Kidney glomerular epithelial cell (primary cell): ENCODE measurements around the gene MYBPC1.

Experiments
- DNase-seq: peaks from one replicate; lab custom pipeline; 2025; lab: John Stamatoyannopoulos, UW

Gene MYBPC1

DNA sequence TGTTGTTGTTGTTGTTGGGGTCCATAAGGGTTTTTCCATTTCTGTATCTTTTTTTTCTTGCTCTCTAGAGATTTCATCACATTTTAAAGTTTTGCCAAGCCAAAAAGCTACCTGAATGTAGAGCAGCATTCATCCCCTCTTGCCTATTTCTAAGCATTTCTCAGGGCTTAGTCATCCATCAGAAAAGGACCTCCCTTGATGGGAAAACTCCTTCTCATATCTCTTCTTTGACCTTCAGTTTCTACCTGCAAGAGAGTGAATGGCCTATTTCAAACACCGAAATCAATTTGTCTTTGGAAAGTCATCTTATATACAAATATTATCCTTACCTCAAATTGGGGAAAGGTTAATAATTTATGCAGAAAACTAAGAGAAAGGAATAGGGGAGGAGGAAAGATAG is 4.5 kb downstream of the MYBPC1 start:
- DNase-seq = no peak

DNA sequence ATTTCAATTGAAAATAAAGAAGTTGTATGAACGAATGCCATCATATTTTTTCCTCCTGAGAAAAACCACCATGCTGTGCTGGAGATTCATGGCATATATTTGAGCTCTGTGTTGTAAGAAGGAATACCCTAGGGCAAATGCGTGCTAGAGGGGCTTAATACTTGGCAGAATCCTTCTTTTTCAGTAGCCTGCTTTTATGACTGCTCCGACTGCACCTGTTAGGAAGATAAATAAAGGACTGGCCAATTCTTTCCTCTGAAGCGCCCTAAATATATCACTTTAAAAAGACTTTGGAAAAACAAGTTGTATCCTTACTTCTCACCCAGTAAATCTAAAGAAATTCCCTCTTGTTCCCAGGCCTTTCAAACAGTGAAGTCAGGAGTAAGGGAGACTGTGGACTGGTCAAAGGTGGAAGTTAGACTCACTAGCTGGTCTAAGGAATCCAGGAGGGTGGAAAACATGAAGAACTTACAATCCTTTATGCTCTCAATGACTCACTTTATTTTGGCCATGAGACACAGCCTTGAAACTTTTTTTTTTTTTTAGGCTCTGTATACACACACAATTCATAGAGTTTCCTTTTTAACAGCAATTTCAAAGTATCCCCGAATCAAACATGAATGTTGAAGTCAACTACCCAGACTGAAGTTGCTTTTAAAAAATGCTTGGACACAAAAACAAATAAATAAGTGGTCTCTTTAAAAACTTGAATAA is 5.2 kb downstream of the MYBPC1 start:
- DNase-seq = no peak

DNA sequence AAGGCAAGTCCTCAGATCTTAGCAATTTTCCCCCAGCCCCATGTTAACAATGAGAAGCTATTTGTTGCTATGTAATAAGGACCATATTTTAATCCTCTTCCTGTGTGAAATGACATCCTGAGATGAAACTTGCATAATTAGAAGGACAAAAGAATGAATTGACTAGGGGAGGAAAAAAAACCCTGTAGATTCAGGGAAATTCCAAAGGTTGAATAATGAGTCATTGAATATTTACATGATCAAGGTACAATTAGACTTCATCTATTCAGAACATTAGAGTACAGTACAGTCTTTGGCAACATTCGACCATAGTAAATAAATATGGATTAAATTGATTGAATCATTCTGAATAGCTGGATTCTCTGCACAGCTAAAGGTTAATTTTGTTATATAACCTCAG is 9.4 kb downstream of the MYBPC1 start:
- DNase-seq = no peak

DNA sequence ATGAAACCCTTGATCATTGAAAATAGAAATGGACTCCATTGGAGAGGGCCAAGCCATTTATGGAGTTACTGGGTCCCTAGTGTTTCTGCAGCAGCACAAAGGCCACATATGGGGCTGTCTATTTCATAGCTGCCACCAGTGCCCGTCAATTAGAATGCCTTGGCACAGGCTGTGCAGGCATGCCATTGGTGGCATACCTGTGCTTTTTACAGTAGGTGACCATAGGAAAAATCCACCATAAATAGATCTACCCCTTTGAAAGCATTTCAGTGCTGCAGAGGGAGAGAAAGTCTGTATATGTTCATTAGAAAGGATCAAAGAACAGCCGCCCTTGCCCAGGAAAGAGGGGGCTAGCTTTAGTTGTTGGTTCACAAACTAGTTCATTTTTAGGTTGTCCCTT is 13.1 kb downstream of the MYBPC1 start:
- no peak for DNase-seq

DNA sequence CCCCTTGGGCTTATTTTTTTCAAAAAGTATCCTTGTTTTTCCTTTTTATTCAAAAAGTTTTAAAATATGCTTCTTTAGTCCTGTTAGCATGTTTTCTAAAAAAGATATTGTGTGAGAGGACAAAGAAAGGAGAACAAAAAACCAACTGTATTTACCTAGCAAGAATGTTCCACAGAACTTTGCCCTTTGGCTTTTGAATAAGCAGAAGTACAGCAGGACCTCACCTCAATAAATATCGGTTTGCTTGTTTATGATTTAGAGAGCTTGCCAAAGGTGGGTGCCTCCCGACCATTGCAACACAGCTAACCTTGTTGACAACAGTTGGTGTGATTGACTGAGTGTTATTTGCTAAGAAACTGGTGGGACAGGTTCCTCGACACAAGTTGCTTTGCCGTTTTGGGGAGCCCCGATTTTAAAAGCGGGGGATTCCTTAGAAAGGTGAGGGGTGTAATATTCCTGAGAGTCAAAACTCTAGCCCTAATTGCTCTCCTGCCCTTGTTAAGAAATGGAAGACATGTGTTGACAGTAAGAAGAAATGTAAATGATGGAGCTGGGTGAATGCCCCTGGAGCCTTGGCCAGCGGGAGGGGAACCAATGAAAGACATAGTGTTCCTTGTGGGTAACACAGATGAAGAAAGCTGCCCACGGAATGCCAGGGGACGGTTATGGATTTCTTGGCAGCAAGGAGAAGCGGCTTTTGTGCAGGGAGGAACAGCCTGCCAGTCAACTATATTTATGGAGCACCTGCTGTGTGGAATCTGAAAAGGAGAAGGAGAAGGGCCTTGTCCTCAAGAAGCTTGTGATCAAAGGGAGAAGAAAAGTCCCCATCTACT is 13.7 kb downstream of the MYBPC1 start:
- DNase-seq = no peak

DNA sequence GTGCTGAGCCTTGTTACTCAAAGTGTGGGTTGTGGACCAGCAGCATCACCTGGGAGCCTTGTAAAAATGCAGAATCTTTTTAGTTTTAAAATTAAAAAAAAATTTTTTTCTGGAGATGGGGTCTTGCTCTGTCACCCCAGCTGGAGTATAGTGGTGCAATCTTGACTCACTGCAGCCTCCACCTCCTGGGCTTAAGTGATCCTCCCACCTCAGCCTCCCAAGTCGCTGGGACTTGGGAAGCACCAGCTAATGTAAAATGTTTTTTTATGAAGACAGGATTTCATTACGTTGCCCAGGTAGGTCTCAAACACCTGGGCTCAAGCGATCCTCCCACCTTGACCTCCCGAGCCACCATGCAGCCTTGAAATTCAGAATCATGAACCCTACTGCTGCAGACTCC is 14.4 kb downstream of the MYBPC1 start:
- DNase-seq = no peak

DNA sequence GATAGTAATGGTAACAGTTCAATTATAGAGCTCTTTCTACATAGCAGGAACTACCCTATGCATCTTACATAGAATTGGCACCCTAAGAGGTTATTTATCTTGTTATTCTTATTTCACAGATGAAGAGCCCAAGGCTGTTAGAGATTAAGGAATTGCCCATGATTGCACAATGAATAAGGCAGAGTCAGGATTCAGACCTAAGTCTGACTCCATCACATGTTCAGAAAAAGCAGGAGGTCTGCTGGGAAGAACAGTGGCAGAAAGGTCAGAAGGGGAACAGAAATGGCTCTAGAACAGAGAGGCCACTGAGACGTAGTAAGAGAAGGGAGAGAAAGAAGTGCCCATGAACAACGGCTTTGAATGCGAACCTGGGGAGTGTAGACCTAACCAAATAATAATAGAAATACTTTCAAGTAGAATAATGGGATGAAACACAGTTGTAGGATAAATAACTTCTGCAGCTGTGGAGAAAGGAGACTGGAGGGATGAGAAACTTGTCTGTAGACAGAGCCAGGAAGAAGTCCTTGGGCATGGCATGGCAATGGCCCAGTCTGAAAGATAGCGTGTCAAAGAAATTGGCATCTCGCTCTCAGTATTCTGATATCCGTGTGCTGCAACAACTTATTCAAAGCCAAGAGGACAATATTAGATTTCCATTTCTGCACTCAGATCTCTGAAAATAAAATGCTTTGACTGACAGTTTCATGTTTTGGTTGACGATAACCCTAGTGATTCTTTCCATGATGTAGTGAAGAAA is 17.6 kb downstream of the MYBPC1 start:
- DNase-seq = no peak

DNA sequence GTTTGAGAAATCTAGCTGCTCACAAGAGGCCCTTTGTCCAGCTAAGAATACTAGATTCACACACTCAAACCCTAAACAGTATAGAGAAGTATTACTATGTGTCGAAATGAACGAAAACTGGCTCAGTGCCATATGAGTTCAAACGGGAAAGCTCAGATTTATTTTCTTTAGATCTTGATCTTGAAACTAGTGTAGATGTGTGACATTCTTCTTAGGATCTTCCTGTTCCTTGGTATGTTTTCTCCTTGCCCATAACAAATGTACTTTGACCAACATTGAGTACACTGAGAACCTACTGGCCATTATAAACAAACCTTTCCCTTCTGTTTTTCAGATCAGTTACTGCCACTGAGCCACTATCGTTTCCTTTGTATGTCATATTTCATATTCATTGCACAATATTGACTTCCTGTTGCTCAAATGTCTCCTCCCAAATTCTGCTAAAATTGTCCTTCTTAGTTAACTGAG is 21.3 kb downstream of the MYBPC1 start:
- DNase-seq = no peak

DNA sequence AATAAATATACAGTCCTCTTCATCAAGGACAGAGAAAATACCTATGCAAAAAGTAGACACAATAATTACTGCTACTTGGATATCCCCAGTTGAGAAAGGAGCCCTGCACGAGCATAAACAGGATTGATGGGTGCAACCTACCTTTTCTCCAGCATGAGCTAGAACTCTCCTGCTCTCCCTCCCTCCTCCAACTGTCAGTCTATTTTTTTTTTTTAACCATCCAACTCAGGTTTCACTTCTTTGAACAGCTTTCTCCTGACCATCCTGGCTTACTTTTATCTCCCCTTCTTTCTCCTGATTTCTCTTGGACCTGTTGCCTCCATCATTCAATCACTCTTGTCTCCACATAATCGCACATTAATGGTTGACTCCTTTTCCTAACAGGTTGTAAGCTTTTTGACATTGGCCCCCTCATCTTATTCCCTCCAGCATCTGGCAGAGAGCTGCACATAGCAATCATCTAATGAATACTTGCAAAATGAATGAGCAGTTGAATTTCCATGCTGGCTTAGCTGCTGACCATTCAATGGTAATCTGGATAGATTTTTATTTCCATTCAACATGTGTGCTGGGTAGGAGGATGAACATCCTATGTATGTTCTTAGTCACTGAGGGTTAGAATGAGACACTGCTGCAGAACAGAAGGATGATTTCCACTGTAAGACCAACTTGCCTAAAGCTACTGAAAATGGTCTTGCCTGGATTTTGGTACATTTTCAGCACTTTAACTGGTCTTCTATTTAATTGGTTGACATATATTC is 24.4 kb downstream of the MYBPC1 start:
- DNase-seq = no peak

DNA sequence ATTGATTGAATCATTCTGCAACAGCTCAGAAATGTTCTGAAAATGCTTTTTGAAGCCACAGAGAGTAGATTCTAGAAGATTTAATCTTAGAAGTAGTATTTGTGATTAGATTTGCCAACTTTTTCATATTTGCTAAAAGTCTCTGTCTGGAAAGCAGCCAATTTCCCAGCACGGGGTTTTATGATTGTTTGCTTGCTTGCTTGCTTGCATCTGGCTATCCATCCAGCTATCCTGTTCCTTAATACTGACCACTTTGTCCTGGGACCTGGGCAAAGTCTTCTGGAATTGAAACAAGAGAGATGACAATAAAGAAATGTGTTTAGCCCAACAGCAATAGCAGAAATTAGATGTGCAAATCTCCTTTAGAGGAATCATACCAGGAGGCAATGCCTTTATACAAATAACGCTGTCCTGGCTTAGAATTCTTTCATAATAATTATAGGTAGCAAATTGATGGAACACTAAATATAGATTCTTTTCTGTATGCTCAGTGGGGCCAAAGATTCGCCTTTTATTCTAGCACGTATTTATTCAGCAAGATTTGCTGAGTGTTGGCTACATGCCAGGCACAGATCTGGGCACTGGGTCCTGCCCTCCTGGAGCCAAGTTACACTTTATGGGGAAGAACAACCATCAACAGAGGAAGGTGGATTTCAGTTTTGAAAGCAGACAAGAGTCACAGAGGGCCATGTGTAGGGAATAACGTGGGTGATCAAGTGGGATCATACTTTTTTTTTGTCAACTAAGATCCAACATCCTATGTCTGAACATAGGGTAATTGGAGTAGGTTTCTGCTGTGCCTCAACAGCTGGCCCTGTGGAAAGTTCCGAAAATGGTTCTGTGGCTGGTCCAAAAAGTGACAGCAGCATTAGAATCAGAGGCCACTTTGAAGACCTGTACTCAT is 25.3 kb downstream of the MYBPC1 start:
- DNase-seq = no peak

DNA sequence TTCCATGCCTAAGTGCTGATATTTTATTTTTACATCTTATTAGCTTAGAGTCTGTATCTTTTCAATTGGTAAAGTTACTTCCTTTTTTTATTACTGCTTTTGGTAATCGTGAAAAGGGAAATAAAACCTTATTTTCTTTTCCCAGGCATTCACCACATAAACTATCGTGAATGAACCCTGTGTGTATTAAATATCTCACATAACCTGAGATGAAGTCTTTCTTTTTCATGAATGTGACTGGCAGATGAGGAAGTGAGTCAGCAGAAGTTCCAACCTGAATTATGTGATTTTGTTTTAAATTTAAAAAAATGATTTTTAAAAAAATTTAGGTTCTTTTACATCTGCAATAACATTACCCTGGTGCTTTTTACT is 26.0 kb downstream of the MYBPC1 start:
- no peak for DNase-seq

DNA sequence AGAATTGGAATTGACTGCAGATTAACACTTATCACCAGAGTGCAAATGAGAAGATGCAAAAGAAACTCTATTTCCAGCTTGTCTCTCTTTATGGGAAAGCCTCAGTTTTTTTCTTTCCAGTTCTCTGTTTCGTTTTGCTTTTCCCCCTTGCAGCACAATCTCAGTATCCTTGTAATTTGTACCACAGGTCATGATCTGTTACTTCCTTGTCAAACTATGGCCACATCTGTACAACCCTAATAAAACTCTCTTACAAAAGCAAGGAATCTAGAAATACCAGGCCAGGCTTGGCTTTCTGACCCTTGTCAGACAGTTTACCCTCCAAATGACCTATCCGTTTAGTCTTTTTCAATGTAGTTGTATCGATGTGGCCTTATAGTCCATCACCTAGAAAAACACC is 33.9 kb downstream of the MYBPC1 start:
- no peak for DNase-seq

DNA sequence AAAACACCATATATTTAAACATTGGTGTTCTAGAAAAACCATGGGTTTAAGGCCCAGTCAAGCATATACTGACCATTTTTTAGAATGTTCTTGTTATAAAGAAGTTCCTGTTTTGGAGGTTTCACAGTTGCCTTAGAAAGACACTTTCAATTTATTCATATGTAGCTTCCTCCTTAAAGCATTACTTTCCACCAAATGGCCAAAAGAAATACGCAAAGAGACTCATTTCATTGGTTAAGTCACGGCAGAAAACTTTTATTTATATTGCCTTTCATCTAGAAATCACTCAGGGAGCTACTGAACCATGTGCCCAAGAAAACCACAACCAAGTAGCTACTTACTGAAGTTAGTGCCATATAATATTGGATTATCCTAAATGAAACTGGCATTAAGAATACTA is 40.0 kb downstream of the MYBPC1 start:
- DNase-seq = no peak

DNA sequence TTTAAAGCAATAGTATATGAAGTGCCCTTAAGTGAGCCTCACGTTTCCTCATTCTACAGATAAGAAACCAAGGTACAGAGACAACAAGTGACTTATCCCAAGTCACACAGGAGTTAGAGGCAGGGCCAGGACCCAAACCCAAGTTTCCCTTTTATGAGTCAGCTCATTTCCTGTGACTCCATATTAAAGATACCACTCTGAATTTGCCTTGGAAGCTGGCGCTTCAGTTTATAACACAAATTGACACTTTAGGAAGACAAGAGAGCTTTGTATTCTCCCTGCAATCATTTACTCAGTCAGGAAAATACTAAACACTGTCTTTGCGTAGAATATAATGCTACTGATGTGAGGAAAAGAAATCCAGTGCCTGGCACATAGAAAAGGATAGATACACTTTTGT is 43.2 kb downstream of the MYBPC1 start:
- no peak for DNase-seq

DNA sequence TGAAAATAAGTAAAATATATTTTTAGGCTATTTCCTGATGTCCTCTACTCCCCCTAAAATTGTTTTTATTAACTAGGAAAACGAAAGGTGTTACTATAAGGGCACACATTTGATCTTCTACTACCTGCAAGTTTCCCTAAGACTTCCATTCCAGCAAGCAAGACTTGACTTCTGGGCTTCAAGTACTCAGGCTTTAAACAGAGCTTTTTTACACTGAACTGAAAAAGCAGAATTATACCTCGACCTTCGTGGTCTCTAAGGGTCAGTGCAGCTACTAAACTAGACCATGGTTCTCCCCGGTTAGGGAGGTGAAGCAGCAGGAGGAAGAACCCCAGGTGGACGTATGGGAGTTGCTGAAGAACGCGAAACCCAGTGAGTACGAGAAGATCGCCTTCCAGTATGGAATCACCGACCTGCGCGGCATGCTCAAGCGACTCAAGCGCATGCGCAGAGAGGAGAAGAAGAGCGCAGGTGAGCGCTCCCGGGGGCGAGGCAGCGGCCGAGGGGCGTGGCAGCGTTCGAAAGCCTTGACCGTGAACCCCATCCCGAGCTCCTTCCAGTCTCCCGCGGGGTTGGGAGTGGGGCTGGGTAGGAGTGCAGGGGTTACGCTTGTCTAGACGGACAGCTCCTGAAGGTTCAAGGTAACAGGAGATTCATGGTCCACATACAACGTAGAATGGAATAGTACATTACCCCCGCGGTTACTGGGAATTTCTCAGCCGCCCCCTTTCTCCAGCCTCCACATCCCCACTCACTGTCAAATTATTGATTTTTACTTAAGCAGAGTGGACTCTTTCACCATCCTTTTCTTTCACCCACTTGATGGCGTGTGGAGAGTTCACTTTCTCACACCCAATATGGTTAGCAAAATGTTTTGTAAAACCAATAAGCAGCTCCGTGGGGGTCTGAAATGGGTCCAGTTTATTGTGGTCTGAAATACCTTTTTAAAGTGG is 47.6 kb downstream of the MYBPC1 start:
- no peak for DNase-seq

DNA sequence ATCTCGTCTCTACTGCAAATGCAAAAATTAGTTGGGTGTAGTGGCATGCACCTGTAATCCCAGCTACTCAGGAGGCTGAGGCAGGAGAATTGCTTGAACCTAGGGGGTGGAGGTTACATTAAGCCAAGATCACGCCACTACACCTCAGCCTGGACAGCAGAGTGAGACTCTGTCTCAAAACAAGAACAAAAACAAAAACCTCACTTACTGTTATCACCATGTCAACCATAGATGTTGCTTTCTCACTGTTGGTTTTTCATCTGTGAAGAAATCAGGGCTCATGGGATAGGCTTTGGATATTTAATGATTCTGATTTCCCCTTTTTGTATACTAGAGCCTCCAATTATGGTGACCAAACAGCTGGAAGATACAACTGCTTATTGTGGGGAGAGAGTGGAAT is 52.9 kb downstream of the MYBPC1 start:
- no peak for DNase-seq

DNA sequence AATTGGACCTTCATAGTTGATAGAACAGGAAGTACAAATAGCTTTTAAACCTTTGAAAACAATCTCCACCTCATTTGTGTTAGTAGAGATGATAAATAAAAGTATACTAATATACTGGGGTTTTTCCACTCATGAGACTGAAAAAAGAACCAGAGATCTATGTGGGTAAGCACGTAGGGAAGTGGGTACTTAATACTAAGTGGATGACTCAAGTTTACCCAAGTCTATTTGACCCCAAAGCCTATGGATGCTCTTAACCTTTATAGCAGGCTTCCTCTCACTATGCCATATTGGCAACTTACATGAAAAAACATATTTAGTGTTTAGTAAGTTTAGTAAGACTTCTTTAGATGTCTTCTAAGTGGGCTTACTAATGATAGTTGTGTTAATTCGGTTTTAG is 53.4 kb downstream of the MYBPC1 start:
- DNase-seq = no peak

DNA sequence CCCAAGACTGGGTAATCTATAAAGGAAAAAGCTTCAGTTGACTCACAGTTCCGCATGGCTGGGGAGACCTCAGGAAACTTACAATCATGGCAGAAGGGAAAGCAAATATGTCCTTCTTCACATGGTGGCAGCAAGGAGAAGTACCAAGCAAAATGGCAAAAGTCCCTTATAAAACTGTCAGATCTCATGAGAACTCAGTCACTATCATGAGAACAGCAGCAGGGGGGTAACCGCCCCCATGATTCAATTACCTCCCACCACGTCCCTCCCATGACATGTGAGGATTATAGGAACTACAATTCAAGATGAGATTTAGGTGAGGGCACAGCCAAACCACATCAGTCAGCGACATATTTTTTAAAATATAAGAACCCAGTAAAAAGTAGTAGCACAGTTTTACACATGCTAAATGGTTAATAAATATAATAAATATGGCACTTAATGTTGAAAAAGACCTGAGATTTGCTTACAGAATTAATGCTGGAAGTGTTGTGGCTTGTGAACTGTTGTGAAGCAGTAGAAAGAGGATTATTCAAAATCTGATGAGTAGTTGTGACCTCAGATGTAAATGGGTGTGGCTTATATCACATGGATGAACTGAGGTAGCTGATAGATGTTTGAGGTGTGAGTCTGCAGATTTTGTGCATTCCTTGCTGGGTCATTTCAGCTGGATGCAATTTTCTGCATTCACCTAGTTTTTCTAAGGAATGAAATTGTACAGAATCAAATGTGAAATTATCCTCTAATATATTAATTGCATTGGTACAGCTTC is 55.8 kb downstream of the MYBPC1 start:
- no peak for DNase-seq

DNA sequence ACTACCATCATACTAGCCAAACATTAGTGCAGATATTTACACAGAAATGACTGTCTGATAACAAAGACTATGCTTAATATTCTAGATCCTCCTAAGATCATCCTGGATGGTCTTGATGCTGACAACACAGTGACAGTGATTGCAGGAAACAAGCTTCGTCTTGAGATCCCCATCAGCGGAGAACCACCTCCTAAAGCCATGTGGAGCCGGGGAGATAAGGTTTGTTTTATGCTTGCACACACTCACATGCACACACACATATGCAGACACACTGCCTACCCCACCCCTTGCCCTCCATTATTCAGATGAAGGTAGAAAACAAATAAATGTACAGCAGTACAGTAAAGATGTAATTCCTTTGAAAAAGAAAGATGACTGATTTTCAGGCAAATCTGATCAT is 58.3 kb downstream of the MYBPC1 start:
- no peak for DNase-seq
